ENCODE measurements around the gene PGGHG.

PGGHG gene

GRCh38 chr11:269146-269890 is 19.6 kb upstream of the PGGHG start:
- DNase-seq, result peak; percentile 88

- no peak for DNase-seq
Observed at GRCh38 chr11:270451-271318, 18.2 kb upstream of the PGGHG start.

- DNase-seq, result no peak
Observed at GRCh38 chr11:271319-271715, 17.6 kb upstream of the PGGHG start.

GRCh38 chr11:272195-272930 is 16.6 kb upstream of the PGGHG start:
- DNase-seq, result no peak

GRCh38 chr11:272931-273198 is 16.1 kb upstream of the PGGHG start:
- no peak for DNase-seq

GRCh38 chr11:276219-276618 is 12.7 kb upstream of the PGGHG start:
- no peak for DNase-seq

- no peak for DNase-seq
Observed at GRCh38 chr11:278001-278951, 10.7 kb upstream of the PGGHG start, which contains the start of gene NLRP6. TSS of gene NLRP6 (plus strand) at chr11:278407. CDS start at chr11:278570, 163 bp downstream.

- no peak for DNase-seq
Observed at GRCh38 chr11:279040-279965, 9.6 kb upstream of the PGGHG start.

GRCh38 chr11:279966-280705 is 8.8 kb upstream of the PGGHG start:
- no peak for DNase-seq

- no peak for DNase-seq
Observed at GRCh38 chr11:280706-281485, 8.0 kb upstream of the PGGHG start.

- no peak for DNase-seq
Observed at GRCh38 chr11:281486-282161, 7.3 kb upstream of the PGGHG start.

GRCh38 chr11:282171-282570 is 6.8 kb upstream of the PGGHG start:
- DNase-seq, result no peak

- no peak for DNase-seq
Observed at GRCh38 chr11:282630-283360, 6.1 kb upstream of the PGGHG start.

- no peak for DNase-seq
Observed at GRCh38 chr11:283405-284104, 5.4 kb upstream of the PGGHG start.

- DNase-seq, result no peak
Observed at GRCh38 chr11:284105-285020, 4.6 kb upstream of the PGGHG start.

GRCh38 chr11:285021-285893 is 3.7 kb upstream of the PGGHG start:
- no peak for DNase-seq
